CD4-positive, alpha-beta T cell treated with Interferon gamma for 1 hour (primary cell): ENCODE data around the gene NLE1.

Experiments
- DNase-seq: peaks from one replicate; pipeline ENCODE4 v3.0.0-alpha.2; 2020

Gene NLE1

DNA sequence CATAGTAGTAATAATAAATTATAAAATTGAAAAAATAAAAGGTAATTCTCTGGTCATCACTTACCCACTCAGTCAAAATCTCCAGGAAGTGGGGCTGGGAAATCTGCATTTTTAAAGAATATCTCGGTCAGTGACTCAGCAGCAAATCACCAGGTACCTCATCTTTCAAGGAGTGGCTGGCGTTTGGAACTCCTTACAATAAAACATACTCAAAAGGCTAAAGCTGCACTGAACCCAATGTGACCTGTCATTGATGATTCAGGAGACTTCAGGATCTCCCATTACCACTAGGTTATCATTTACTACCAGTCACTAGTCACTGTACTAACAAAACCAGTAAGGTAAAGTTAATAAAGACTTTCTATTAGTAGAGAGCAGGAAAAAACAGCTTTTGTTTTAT, 57.1 kb downstream of the NLE1 start:
- no peak for DNase-seq

DNA sequence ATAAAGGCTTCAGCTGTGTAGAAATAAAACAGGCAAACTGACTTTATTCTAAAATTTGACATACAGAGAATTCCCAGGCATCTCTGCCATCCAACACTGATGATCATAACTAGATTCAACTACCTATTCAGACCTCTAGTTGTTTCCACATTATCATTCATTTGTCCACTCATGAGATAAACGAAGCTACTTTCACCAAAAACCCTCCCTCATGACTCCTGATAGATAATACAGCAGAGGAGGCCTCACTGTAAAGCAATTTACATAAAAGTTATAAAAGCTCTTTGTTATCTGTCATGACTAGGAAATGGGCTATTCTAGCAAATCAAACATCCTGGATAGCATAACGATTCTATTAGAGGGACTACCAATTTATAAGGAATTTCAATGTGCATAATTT, 59.0 kb downstream of the NLE1 start:
- DNase-seq = no peak

- DNase-seq = no peak
These were observed 59.9 kb downstream of the NLE1 start for GRCh38 chr17:35082073-35082657.

- DNase-seq = no peak
These were observed 60.5 kb downstream of the NLE1 start for GRCh38 chr17:35081638-35082037.

DNA sequence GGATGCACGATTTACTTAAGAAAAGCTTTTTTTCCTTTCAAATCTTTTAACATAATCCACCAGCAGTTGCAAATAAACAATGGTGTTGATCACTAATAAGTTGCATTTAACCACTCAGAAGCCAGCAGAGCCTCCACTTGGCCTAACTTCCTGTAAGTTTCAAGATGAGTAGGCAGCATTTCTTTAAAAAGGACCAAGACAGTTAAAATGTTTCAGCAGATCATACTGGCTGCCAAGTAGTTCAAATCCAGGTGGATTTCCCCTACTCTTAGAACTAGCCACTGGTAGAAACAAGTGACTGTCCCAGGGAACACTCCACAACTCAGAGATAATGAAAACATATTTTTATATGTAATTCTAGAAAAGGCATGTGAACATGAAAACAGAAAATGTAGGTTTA, 61.6 kb downstream of the NLE1 start:
- DNase-seq = no peak

GRCh38 chr17:35079547-35080423, 62.3 kb downstream of the NLE1 start:
- DNase-seq = no peak
